ENCODE data around the gene CCDC97. TPM values are rescaled to one million over a fixed set of nuclear protein-coding genes. Genes with fewer than 3 reads are reported as not detected.

Gene CCDC97
- total and polyA plus RNA-seq, 4 donors, result 8.8 to 37.6 (median 26.6) TPM

DNA sequence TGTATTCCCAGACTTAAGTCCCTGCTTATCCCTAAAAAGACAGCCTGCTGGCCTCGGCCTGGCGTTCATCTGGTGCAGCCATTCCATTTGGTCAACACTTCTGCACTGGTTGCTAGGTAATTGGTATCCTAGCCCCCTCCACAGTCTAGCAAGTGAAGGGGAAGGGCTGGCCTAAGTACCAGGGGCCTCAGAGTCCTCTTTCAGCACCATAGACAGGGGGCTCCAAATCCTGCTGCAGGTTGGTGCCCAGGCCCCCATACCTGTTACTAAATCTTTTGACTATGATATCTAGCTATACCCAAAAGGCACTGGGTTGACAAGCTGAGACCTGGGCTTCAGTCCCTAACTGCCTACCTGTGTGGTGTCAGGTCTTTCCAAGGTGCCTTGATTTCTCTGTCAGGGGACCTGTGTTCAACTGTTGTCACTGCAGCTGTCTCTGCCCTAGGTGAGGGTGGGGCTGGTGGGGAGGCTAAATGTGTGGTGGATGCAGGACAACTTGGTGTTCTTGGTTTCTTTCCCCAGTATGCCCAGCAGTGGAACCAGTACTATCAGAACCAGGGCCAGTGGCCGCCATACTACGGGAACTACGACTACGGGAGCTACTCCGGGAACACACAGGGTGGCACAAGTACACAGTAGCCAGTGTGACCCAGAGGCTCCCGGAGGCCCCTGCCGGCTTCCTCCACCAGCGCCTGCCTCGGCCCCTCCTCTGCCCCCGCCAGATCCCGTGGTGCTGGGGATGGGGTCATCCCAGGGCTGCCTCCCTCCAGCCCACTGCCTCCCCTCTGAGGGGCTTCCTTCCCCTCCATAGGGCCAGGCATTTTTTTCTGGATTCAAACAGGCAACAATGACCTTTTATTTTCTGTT lies 3.8 kb upstream of the CCDC97 start:
- Histone ChIP-seq H3K4me3 (ENCODE audit: low read depth, low read length) (no peak overlapping the region), H3K36me3 (ENCODE audit: control insufficient read depth, insufficient read depth, low read length) (peaks cover 64% of the 10 kb centered on the region), H3K27me3 (ENCODE audit: control insufficient read depth, insufficient read depth, low read length) (no peaks in the 10 kb centered on the region), H3K4me1 (ENCODE audit: control insufficient read depth, insufficient read depth, low read length) (peaks cover 26% of the 10 kb centered on the region), H3K27ac (ENCODE audit: low read depth, low read length) (no peak overlapping the region), H3K9me3 (ENCODE audit: control insufficient read depth, insufficient read depth, low read length) (no peaks in the 10 kb centered on the region)
- no peak for DNase-seq (ENCODE audit: low read depth in 4 of 6, low spot score in 6 of 6)
- WGBS (ENCODE audit: insufficient coverage), result 78% methylated on average over 13 of the region's 13 CpGs

DNA sequence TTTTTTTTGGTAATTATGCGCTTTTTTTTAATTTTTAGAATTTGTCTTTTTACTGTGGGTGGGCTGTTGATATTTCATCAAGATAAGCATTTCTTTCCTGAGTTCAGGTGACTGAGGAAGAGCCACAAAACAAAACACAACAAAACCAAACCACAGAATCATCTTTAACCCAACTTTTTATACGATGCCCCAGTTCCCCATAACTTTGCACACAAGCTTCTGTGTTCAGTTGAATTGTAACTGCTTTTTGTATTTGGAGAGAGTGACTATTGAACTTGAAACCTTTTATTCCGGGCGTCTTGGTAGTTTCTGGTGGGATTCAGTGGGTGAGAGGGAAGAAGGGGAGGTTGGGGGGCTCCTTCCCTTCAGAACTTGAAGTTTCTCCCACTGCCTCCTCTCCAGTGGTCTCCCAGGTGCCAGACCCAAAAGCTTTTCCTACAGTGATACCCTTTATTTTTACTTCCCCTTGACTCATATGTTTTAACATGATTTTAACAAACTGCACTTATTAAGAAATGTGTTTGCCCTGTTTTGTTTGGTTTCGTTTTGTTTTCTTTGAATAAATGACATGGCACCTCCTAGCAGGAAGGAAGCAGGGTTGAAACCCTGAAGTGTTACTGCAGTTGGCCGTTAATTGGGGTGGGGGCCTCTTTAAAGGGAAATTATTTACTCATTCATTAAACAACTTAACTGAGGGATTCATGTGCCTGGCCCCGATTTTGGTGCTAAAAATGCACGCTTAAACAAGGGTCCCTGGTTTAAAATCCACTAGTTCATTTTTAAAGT lies 2.7 kb upstream of the CCDC97 start:
- peaks cover 32% of the 10 kb centered on the region for H3K4me1 ChIP-seq (ENCODE audit: control insufficient read depth, insufficient read depth, low read length)
- peaks cover 52% of the 10 kb centered on the region for H3K36me3 ChIP-seq (ENCODE audit: control insufficient read depth, insufficient read depth, low read length)
- H3K27ac ChIP-seq (ENCODE audit: low read depth, low read length), result no peak overlapping the region
- no peak overlapping the region for H3K4me3 ChIP-seq (ENCODE audit: low read depth, low read length)
- DNase-seq (ENCODE audit: low read depth in 4 of 6, low spot score in 6 of 6), result no peak
- WGBS (ENCODE audit: insufficient coverage), result 73% methylated on average over 2 of the region's 8 CpGs
- H3K9me3 ChIP-seq (ENCODE audit: control insufficient read depth, insufficient read depth, low read length), result no peaks in the 10 kb centered on the region
- no peaks in the 10 kb centered on the region for H3K27me3 ChIP-seq (ENCODE audit: control insufficient read depth, insufficient read depth, low read length)

DNA sequence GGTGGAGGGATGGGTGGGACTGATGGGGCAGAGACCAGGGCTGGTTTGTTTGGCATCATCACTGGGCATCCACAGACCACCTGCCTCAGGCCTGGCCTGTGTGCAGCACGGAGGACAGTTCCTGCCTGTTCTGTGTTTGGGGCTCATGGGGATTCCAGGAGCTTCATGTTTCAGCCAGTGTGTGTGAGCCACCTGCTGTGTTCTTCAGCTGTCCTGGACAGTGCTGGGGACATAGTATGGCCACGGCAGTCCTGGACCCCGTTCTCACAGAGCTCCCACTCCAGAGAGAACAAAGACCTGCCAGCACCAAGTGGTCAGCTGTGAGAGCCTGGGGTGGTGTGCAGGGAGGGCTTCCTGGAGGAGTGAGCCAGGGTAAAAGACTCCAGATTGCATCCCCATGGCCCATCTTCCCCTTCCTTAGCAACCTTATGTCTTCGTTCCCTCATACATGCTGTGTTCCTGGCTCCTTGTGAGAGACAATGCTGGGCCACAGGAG lies 2.0 kb upstream of the CCDC97 start:
- Histone ChIP-seq H3K4me3 (ENCODE audit: low read depth, low read length) (no peak overlapping the region), H3K36me3 (ENCODE audit: control insufficient read depth, insufficient read depth, low read length) (peaks cover 51% of the 10 kb centered on the region), H3K4me1 (ENCODE audit: control insufficient read depth, insufficient read depth, low read length) (peaks cover 32% of the 10 kb centered on the region), H3K9me3 (ENCODE audit: control insufficient read depth, insufficient read depth, low read length) (no peaks in the 10 kb centered on the region), H3K27ac (ENCODE audit: low read depth, low read length) (peak overlapping the region; percentile 63), H3K27me3 (ENCODE audit: control insufficient read depth, insufficient read depth, low read length) (no peaks in the 10 kb centered on the region)
- no peak for DNase-seq (ENCODE audit: low read depth in 4 of 6, low spot score in 6 of 6)
- 35% methylated on average over 2 of the region's 4 CpGs for WGBS (ENCODE audit: insufficient coverage)

DNA sequence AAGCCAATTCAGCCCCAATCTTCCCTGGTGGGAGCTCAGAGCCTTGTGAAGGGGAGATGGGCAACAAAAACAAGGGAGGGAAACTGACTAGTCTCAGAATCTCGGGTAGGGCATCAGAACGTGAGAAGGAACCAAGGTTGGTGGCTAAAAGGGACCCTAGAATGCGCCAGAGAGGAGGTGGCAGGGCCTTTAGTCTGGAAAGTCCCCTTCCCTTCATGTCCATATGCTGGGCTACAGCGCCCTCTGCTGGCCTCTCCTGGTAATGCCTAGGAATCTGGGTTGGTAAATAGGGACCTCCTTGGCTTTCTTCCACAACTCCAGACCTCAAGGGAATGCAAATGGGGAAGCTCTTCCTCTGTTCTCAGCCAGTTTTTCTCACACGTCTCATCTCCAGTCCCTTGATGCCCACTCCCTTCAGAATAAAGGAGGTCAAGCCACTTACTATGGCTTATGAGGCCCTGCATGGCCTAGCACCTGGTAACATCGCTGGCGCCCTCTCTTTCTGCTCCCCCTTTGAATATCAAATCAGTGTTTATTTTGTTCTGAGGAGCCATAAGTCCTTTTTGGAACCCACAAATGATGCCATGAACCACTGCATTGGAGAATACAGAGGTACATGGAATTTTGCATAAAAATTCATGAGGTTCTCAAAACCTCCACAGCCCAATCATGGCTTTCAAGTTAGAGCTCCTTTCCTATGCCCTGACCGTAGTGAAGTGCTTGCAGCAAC lies 1.4 kb upstream of the CCDC97 start:
- H3K4me3 ChIP-seq (ENCODE audit: low read depth, low read length), result no peak overlapping the region
- no peaks in the 10 kb centered on the region for H3K27me3 ChIP-seq (ENCODE audit: control insufficient read depth, insufficient read depth, low read length)
- WGBS (ENCODE audit: insufficient coverage), result 12% methylated on average over 5 of the region's 8 CpGs
- no peaks in the 10 kb centered on the region for H3K9me3 ChIP-seq (ENCODE audit: control insufficient read depth, insufficient read depth, low read length)
- peak overlapping the region; percentile 92 for H3K27ac ChIP-seq (ENCODE audit: low read depth, low read length)
- peaks cover 32% of the 10 kb centered on the region for H3K4me1 ChIP-seq (ENCODE audit: control insufficient read depth, insufficient read depth, low read length)
- H3K36me3 ChIP-seq (ENCODE audit: control insufficient read depth, insufficient read depth, low read length), result peaks cover 51% of the 10 kb centered on the region
- DNase-seq (ENCODE audit: low read depth in 4 of 6, low spot score in 6 of 6), result peak; percentile 86 to 98 (median 93)

DNA sequence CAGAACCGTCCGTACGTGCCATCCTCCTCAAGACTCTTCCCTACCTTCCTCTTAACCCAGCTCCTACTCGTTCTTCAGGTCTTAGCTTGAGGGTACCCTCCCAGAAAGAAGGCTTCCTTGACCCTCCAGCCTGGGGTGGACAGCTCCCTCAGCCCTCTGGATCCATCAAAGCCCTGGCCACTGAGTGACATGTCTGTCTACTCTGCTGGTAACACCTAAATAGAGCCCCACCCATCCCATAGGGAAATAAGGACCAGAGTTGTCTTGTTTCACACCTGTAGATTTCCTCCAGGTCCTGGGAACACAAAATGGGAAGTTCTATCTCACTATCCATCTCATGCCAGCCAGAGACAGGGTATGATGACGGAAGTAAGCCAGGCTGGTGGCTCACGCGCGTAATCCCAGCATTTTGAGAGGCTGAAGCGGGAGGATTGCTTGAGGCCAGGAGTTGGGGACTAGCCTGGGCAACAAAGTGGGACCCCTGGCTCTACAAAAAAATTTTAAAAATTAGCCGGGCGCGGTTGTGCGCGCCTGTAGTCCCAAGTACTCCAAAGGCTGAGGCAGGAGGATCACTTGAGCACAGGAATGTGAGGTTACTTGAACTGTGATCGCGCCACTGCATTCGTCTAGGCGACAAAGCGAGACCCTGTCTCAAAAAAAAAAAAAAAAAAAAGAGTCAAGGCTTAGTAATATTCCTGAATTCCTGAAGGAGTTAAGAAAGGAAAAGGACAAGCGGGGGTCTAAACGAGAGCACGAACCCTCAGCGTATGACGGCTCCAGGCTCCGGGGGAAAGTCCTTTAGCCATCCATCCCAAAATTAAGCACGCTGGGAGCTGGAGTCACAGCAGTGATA lies 566 bp upstream of the CCDC97 start:
- WGBS (ENCODE audit: insufficient coverage), result 29% methylated on average over 25 of the region's 26 CpGs
- Histone ChIP-seq H3K36me3 (ENCODE audit: control insufficient read depth, insufficient read depth, low read length) (peaks cover 50% of the 10 kb centered on the region), H3K4me1 (ENCODE audit: control insufficient read depth, insufficient read depth, low read length) (peaks cover 32% of the 10 kb centered on the region)

DNA sequence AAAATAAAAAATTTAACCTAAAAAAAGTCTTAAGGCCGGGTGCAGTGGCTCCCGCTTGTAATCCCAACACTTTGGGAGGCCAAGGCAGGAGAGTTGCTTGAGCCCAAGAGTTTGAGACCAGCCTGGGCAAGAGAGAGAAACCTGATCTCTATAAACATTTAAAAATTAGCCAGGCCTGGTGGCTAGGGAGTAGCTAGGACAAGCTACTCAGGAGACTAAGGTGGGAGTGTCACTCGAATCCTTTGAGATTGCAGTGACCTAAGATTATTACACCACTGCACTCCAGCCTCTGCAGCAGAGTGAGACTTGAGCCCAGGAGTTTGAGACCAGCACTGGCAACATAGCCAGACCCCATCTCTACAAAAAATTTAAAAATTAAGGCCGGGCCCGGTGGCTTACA lies 1.1 kb downstream of the CCDC97 start:
- Histone ChIP-seq H3K9me3 (ENCODE audit: control insufficient read depth, insufficient read depth, low read length) (no peaks in the 10 kb centered on the region), H3K27ac (ENCODE audit: low read depth, low read length) (no peak overlapping the region), H3K27me3 (ENCODE audit: control insufficient read depth, insufficient read depth, low read length) (no peaks in the 10 kb centered on the region), H3K4me1 (ENCODE audit: control insufficient read depth, insufficient read depth, low read length) (peaks cover 32% of the 10 kb centered on the region), H3K4me3 (ENCODE audit: low read depth, low read length) (peak overlapping the region; percentile 81), H3K36me3 (ENCODE audit: control insufficient read depth, insufficient read depth, low read length) (peaks cover 46% of the 10 kb centered on the region)
- no peak for DNase-seq (ENCODE audit: low read depth in 4 of 6, low spot score in 6 of 6)
- 94% methylated on average over 3 of the region's 5 CpGs for WGBS (ENCODE audit: insufficient coverage)

More for the DNA sequence above, 566 bp upstream of the CCDC97 start:
- Histone ChIP-seq H3K9me3 (ENCODE audit: control insufficient read depth, insufficient read depth, low read length) (no peaks in the 10 kb centered on the region), H3K27ac (ENCODE audit: low read depth, low read length) (peak overlapping the region; percentile 92), H3K4me3 (ENCODE audit: low read depth, low read length) (peak overlapping the region; percentile 81), H3K27me3 (ENCODE audit: control insufficient read depth, insufficient read depth, low read length) (no peaks in the 10 kb centered on the region)
- no peak for DNase-seq (ENCODE audit: low read depth in 4 of 6, low spot score in 6 of 6)

DNA sequence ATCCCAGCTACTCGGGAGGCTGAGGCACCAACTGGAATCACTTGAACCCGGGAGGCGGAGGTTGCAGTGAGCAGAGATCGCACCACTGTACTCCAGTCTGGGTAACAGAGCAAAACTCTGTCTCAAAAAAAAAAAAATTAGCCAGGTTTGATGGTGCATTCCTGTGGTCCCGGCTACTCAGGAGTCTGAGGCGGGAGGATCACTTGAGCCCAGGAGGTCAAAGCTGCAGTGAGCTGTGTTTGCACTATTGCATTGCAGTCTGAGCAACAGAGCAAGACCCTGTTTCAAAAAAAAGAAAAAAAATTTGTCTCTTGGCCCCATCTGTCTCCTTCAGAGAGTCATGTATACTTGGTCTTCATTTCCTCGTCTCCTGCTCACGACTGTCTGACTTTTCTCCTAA lies 1.6 kb downstream of the CCDC97 start:
- Histone ChIP-seq H3K4me1 (ENCODE audit: control insufficient read depth, insufficient read depth, low read length) (peaks cover 32% of the 10 kb centered on the region), H3K36me3 (ENCODE audit: control insufficient read depth, insufficient read depth, low read length) (peaks cover 46% of the 10 kb centered on the region), H3K9me3 (ENCODE audit: control insufficient read depth, insufficient read depth, low read length) (no peaks in the 10 kb centered on the region), H3K27me3 (ENCODE audit: control insufficient read depth, insufficient read depth, low read length) (no peaks in the 10 kb centered on the region), H3K27ac (ENCODE audit: low read depth, low read length) (no peak overlapping the region), H3K4me3 (ENCODE audit: low read depth, low read length) (no peak overlapping the region)
- 93% methylated on average over 8 of the region's 8 CpGs for WGBS (ENCODE audit: insufficient coverage)
- no peak for DNase-seq (ENCODE audit: low read depth in 4 of 6, low spot score in 6 of 6)

DNA sequence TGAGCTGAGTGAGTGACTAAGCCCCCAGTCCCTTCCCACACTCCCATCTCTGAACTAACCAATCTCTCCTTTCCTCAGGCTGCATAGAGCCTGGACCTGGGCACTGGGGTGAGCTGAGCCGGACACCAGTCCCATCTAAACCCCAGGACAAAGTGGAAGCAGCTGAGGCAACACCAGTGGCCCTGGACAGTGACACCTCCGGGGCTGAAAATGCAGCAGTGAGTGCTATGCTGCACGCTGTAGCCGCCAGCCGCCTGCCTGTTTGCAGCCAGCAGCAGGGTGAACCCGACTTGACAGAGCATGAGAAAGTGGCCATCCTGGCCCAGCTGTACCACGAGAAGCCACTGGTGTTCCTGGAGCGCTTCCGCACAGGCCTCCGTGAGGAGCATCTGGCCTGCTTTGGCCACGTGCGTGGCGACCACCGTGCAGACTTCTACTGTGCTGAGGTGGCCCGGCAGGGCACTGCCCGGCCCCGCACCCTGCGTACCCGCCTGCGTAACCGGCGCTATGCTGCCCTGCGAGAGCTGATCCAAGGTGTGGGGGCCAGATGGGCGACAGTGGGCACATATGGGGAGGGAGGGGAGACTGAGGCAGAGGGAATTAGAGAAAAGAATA lies 6.4 kb downstream of the CCDC97 start:
- no peak overlapping the region for H3K4me3 ChIP-seq (ENCODE audit: low read depth, low read length)
- peaks cover 5% of the 10 kb centered on the region for H3K4me1 ChIP-seq (ENCODE audit: control insufficient read depth, insufficient read depth, low read length)
- peaks cover 84% of the 10 kb centered on the region for H3K36me3 ChIP-seq (ENCODE audit: control insufficient read depth, insufficient read depth, low read length)
- no peaks in the 10 kb centered on the region for H3K27me3 ChIP-seq (ENCODE audit: control insufficient read depth, insufficient read depth, low read length)
- no peak overlapping the region for H3K27ac ChIP-seq (ENCODE audit: low read depth, low read length)
- no peaks in the 10 kb centered on the region for H3K9me3 ChIP-seq (ENCODE audit: control insufficient read depth, insufficient read depth, low read length)
- 98% methylated on average over 24 of the region's 24 CpGs for WGBS (ENCODE audit: insufficient coverage)
- no peak for DNase-seq (ENCODE audit: low read depth in 4 of 6, low spot score in 6 of 6)

All from spinal cord (tissue), 10 donors.